NCI-H2196 (cell line): ENCODE data around the gene POLG2.

Experiments
- DNase-seq: peaks from one replicate; lab custom pipeline; 2025; ENCODE audit not compliant: unreplicated experiment; lab: John Stamatoyannopoulos, UW

Gene POLG2

DNA sequence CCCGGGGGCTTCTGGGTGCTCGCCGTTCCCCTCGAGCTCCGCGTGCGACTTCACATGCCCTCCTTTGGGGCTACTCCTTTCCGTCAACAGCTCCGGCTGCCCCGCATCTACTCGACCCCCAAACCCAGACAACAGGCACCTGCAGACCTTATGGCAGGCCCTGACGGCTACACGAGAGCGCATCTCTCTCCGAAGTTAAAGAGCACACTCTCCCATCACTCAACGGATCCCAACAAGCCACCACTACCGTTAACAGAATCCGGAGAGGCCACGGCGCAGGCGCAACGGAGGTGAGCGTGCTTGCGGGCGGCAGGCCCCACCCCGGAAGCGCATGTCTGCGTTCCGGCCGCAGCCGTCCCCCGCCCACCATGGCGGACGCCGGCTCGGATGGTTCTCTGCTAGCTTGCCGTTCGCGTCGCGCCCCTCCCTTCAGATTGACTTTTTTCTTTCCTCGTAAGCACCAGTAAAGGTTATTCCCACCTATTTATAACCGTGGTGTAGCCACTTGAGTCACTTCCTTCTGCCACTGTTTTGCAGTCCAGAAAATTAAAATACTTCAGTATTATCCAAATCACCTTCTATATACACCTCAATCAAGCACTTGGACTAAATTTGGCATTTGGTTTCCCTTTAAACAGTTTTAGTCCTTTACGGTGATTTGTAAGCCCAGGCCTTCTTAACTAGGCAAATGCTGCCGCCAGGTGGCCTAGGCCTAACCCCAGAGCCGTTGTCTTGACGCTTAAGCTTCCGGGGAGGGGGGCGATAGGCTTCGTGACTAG is at the start of gene POLG2:
Gene POLG2 (minus strand): TSS at position 269 of the 779 bp plus-strand sequence. CDS start 86 bp downstream, at position 183.
- peak; percentile 92 for DNase-seq

DNA sequence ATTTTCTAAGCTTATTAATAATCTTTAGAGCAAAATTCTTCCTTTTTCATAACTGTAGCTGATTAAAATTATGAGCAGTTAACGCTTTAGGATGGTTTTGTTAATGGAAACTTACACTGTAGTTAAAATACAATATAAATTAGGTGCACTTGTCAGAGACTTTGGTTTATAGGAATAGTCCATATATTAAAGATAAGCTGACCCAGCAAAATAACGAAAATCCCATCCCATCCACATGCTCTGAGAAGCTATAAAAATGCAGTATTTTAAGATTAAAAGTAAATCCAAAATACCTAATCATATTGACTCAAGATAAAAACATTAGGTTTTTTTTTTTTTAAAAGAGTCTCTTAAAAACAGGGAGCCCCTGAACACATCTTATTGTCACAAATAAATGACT is 47.9 kb upstream of the POLG2 start:
- no peak for DNase-seq

DNA sequence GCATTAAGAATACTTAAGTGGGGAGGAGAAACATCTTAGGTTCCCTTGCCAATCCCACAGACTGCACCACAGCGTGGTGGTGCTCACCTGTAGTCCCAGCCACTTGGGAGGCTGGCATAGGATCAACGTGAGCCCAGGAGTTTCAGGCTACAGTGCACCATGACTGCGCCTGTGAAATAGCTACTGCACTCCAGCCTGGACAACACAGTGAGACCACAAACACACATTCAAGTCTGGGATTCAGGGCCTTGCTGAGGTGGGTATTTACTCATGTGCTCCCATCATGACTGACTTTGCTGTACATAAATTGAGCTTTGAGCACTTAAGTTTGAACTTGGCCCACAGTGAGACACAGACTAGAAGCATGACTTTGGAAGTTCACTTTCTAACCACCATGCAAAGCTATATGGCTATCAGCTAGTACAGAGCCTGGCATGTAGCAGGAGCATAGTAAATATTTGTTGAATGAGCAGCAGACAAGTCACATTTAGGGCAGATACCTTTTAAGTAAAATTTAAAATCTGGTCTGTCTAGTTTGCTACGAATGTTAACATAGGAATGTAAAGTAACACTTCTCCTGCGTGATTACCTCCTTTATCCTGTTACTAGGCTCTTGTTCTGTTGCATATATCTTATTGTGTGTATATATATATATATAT is 43.4 kb upstream of the POLG2 start:
- DNase-seq, result no peak

DNA sequence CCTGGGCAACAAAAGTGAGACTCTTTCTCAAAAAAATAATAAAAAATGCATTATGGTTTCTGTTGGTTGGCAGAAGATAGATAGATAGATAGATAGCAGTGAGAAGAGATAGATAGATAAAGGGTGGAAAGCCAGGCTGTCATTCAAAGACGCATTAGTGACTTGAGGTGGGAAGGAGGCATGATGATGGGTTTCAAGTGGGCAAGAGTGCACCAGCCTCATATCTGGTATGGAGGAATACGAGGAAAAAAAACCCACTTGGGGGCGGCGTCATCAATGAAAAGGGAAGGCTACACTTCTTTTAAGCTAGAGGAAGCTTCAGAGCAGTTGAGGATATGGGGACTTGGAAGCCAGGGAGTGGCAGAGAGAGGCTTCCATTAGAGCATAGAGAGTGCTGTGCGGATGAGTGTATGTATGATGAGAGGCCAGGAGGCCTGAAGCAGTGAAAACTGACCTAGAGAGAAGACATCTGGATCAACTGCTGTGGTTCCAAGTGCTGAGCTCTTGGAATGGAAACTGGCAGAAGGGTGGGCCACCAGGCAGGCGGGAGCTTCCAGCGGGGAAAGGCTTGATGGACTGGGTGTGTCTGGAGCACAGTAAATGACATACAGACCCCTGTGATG is 41.8 kb upstream of the POLG2 start:
- DNase-seq, result no peak

DNA sequence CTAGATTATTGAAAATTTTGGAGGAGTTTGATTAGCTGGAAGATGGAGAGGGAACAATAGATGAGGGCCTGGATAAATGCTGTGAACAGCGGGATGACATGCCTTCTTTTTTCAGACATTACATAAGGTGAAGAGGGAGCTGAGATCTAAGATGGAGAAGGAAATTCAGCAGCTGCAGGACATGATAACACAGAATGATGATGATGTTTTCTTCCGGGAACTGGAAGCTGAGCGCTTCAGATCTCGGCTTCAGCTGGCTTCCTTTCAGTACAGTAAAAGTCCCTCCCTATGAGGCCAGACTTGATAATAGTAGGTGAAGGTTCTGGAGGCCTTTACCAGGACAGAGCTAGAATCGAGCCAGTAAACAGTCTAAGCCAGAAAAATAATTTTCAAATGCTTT is 40.6 kb upstream of the POLG2 start:
- DNase-seq, result no peak

DNA sequence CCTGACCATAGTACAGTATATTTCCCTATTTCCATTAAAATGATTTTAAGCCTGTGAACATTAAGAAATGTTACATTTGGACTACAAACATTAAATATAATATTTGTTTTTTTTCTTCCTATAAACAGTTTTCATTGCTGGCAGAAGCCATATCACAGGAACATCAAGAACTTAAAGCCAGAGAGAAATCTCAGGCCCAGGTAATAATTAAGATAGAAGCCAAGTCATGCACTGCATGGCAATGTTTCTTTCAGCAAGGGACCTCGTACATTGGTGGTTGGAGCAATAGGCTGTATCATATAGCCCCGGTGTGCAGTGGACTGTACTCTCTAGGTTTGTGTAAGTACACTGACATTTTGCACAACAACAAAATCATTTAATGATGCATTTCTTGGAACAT is 40.1 kb upstream of the POLG2 start:
- no peak for DNase-seq

DNA sequence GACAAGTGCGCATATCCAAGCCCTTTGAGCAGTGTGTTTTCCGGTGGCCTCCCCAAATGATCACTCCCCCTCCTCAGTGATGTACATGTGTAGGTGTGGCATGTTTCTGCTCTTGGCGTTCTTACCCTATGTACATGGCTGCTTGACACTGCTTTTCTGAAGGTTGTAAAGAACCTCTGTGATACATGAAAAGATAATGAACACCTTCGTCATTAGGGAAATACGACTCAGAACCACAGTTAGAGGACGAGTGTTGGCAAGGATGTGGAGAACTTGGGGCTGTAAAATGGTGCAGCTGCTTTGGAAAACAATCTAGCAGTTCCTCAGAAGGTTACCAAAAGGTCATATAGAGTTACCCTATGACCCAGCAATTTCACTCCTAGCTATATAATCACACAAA is 38.5 kb upstream of the POLG2 start:
- no peak for DNase-seq

DNA sequence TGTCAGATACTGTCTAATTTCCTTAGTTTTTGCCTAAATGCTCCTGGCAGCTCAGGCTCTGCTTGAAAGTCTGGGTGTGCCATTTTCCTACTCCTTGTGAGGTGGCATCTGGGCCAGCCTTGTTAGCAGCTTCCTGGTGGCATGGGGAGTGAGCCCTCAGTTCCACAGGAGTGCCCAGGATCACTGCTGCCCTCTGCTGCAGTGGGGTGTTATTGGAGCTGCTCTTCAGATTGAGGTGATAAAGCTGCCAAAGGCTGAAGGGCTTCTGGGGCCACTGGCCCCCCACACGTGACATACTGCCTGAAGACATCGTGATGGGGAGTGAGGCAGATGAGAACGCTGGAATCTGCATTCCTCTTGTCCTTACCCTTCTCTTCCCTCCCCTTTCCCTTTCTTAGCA is 37.3 kb upstream of the POLG2 start:
- no peak for DNase-seq

DNA sequence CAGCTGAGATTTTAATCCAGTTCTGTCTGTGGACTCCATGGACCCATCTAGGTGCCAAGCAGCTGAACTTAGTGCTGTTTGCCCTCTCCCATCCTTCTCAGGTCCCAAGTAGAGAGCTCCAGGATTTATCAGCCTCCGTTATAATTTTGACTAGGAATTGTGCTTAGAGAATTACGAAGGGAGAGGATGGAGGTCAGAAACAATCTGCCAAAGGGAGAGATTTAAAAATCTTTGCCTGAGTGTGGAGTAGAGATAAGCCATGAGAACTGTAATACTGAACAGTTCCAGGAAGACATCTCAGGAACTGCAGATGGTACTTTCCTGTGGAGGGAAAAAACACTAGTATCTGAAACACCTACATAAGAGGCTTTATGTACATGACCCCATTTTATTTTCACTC is 36.9 kb upstream of the POLG2 start:
- no peak for DNase-seq

DNA sequence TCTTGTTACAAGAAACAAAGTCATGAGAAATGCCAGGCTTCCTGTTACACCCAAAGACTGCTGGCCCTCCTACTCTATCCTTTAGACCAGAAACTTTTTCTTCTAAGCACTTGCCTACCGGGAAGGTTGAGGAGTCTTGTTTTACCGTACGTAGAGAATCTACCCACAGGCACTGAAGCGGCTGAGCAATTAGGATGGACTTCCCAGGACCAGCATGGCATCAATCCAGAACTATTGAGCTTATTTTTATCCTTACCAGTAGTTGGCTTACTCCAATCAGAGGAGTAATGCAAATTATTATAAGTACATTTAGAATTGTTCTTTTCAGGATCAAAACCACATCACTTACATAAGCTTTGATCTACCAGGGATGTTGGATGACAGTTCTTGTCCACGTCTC is 35.6 kb upstream of the POLG2 start:
- no peak for DNase-seq

DNA sequence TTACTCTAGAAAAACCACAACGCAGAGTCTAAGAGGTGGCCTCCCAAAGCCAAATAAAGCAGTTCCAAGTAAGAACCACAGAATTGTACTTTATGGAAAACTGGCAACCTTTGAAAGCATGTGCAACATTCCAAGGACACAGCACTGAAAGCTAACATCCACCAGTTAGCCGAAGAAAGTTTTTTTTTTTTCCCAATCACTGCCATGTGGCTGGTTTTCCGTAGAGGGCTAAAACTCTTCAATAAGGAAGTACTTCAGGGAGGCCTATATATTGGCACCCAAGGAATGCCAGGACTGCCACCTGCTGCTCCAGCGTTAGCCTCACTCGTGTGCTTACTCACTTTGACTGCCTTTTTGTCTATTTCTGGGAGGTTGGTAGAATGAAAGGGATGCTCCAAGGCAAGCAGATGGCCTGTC is 35.1 kb upstream of the POLG2 start:
- DNase-seq, result no peak

DNA sequence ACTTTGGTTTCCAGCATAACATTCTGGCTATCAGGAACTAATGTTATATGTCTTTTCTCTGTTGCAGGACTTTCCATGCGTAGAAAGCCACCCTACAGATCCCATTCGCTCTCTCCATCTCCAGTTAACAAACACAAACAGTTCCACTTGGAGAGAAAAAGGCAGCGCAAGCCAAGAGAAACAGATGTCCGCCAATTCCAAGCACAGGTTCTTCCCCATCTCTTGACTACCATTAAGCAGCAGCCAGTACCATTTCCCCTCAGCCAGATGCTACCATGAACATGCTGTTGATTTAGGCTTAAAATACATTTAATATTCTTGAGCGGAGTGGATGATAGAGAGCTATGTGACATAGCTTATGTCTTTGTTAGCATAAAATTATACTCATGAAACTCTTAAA is 32.4 kb upstream of the POLG2 start:
- no peak for DNase-seq

DNA sequence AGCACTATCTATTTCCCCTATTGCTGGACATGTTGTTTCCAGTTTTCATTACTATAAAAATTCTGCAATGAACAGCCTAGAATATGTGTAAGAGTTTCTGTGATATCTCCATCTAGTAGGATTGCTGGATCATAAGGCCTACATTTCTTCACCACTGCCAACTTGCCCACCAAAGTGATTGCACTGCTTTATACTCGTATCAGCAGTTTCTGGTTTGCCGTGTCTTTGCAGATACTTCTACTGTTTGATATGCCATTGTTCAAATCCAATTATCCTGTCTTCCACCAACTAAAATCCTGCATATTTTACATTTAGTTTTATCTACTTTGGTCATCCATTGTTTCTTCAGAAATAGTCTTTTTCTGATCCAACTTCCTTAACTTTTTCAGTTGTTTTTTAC is 31.1 kb upstream of the POLG2 start:
- no peak for DNase-seq

DNA sequence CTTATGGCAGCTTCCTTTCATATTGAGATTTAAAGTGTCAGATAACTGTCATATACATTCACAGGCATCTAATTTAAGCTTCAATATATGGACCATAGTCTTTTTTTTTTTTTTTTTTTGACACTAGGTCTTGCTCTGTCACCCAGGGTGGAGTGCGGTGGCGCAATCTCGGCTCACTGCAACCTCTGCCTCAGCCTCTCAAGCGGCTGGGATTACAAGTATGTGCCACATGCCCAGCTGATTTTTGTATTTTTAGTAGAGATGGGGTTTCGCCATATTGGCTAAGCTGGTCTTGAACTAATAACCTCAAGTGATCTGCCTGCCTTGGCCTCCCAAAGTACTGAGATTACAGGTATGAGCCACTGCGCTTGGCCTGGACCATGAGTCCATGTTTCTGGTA is 23.5 kb upstream of the POLG2 start:
- no peak for DNase-seq

DNA sequence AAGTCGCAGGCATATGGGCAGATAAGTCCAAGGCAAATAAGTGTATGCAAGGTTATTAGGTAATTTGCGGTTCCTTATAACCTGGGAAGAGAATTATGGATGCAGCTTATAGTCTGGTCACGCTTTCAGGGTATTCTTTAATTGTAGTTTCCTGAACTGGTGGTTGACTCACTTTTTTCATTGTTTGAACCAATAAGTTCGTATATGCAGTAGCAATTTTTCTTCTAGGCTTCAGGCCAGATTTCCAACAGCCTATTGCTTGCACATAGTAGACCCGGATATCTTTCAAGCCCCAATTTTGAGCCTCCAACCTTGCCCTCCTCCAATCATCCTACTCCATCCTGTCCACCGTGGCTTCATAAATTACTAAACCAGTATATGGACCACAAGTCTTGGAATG is 22.7 kb upstream of the POLG2 start:
- DNase-seq, result no peak

DNA sequence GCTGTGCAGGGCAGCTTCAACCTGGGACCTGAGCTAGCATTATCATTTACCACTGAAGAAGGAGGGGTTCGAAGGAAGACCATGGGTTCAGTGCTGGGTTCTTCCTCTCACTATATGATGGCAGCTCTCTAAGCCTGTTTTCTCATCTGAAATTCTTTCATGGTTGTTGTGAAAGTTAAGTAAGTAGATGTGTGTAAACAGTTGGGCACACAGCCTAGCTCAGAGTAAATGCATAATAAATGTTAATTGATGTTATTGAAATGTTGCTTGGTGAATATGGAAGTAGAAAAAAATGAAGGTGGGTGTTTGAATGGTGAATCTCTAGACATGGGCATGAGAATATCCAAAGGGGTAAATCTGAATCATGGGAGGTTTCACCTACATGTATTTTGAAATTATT is 19.0 kb upstream of the POLG2 start:
- DNase-seq, result no peak

DNA sequence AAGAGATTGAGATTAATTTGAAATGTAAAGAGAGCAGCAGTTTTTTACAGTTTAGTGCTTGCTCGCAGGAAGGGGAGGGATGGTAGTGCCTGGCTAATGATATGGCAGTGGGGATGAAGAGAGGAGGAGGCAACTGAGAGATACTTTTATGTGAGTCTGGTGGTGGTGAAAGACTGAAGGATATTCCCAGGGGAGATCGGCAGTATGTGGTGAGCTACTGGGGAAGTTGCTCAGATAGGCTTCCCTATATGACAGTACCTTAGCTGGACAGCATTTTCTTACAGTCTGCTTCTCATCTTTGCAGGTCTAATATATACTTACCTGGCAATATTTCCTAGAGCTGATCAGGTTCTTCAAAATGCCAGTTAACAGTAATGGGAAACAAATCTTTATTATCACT is 18.6 kb upstream of the POLG2 start:
- DNase-seq, result no peak

DNA sequence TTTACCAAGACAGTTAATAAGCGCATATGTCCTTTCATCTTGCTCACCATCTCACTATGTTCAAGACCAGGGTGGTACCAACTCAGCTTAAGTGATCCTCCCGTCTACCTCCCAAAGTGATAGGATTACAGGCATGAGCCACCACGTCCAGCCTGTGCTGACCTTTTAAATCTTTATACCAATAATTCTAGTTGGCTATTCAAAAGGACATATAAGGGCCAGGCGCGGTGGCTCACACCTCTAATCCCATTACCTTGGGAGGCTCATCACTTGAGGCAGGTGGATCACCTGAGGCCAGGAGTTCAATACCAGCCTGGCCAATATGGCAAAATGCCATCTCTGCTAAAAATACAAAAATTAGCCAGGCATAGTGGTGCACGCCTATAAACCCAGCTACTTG is 12.3 kb upstream of the POLG2 start:
- no peak for DNase-seq

DNA sequence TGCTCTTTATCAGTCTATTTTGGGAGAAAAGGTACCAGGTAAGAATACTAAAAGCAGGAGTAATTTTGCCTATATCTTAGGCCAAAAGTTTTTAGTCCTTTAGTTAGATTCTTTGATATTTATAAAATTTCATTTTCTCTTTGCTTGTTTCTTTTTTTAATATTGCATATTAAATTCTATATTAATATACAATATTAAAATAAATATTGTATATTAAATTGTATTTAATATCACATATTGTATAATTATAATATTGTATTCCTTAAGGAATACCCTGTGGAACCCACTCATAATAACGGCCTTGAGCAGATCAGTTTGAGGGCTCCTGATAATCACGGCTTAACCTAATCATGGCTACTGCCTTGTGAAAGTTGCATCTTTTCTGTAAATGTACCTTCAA is 11.8 kb upstream of the POLG2 start:
- DNase-seq, result no peak

DNA sequence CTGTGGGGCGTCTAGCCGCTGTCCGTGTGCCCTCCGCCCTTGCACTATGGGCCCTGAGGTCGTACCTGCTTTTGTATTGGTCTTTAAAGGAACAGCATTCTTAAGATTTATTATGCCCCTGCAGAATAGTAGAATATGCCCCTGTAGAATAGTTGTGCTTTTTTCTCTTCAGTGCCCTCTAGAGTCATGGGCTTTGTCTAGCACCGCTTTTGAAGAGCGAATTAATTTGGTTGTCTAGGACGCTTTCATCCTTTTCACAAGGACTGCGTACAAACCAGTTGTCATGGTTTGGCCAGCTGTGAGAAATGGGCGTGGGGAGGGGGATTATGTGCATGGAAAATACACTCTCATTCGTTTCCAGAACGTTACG is 10.5 kb upstream of the POLG2 start:
- DNase-seq, result peak; percentile 53

DNA sequence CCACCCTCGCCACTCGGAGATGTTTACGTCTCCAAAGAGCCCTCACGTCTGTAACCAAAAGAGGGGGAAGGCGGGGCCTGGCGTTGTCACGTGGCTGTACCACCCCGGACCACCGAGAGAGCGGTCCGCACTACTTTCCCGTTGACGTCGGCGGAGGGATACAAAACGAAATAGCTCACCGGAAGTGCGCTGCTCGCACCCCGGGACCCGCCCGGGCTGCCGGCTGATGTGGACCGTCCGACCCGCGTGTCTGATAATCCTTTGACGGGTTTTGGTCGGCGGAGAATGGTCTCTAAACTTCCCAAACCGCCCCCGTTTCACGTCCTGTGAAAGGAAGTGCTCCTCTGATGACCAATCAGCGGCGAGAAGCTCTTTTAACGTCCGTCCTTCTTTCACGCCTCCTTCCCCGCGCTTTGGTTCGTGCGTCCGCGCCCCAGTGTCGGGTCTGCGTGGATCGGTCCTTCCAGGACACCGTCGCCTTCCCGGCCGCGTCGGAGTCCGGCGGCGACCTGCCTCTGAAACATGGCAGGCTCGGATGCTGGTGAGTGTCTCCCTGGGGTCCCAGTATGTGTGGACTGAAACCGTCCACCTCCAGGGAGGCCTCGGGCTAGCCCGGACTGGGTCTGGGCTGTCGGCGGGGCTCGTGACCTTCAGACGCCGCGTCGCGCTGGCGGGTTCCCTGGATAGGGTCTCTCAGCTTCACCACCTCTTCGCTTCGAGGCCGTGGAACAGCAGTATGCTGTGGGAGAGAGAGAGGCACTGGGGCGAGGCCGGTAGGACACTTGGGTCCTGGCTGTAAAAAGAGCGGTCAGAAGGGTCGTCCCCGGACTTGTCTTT is 9.9 kb upstream of the POLG2 start, which contains the start of gene CEP95:
Gene CEP95 (plus strand): TSS at position 402 of the 837 bp plus-strand sequence. CDS start 121 bp downstream, at position 523.
- peak; percentile 96 for DNase-seq
